GM12878 (cell line): ENCODE measurements around the gene TNNC2. TPM values are rescaled to one million over a fixed set of nuclear protein-coding genes. Genes with fewer than 3 reads are reported as not detected.

Experiments
- ATAC-seq: fragments of 200-7000 bp; cut with Tn5 transposase; 3 replicates; pipeline ENCODE4 v1.9.1; 2020; ENCODE audit warnings: mild to moderate bottlenecking, moderate library complexity
- BruUV-seq: library from RNA; stranded (reverse); fragments of 400-500 nt; replicated peaks from 2 replicates; lab custom pipeline; 2021; lab: Mats Ljungman, UMichigan
- CTCF ChIA-PET: fragments of 300-600 bp; sonication (Branson Sonifier 250); formaldehyde crosslinking; extraction: SDS; loops from one replicate; lab custom pipeline; 2021; ENCODE audit warnings: inconsistent platforms; lab: Yijun Ruan, JAX
- POLR2A ChIA-PET: fragments of 350-600 bp; formaldehyde crosslinking; extraction: SDS; loops from one replicate; lab custom pipeline; 2021; ENCODE audit warnings: inconsistent platforms; lab: Charles Lee
- RAD21 ChIA-PET: fragments of 300-600 bp; sonication (Branson Sonifier 250); formaldehyde crosslinking; loops from one replicate; lab custom pipeline; 2023; ENCODE audit warnings: antibody characterized with exemption; ENCODE audit not compliant: unreplicated experiment; lab: Charles Lee
- SMC1A ChIA-PET: fragments of 300-600 bp; sonication (Branson Sonifier 250); formaldehyde crosslinking; loops from one replicate; lab custom pipeline; 2023; ENCODE audit not compliant: unreplicated experiment, uncharacterized antibody; lab: Charles Lee
- DNase-seq: peaks from one replicate; pipeline ENCODE4 v3.0.0-alpha.2; 2011; ENCODE audit warnings: low read depth, low spot score
- FAIRE-seq: peaks from 3 replicates; lab custom pipeline; 2011; peaks lifted over from hg19 to GRCh38; lab: Jason Lieb, UNC
- H2AFZ ChIP-seq: 2 replicates; pipeline ENCODE4 v1.6.0; 2011; ENCODE audit warnings: low read depth, low read length, control low read depth; ENCODE audit not compliant: control insufficient read depth
- H3K27ac ChIP-seq: 2 replicates; pipeline ENCODE4 v1.5.1; 2011; ENCODE audit warnings: control low read depth; ENCODE audit not compliant: control insufficient read depth, insufficient read depth
- H3K27me3 ChIP-seq, 2 experiments: replicated peaks in 1 of 2; 2 replicates each; pipeline versions ENCODE4 v1.6.0 to v1.6.1; 2011; ENCODE audit warnings: low read length in 1 of 2; ENCODE audit not compliant: control insufficient read depth in 2 of 2, insufficient read depth in 2 of 2
- H3K36me3 ChIP-seq, 2 experiments: 2 replicates each; pipeline ENCODE4 v1.5.1; 2011; ENCODE audit warnings: low read length in 1 of 2; ENCODE audit not compliant: control insufficient read depth in 2 of 2, insufficient read depth in 2 of 2
- H3K4me1 ChIP-seq: 2 replicates; pipeline ENCODE4 v1.6.1; 2011; ENCODE audit warnings: mild to moderate bottlenecking, low read length, moderate library complexity, mixed read lengths; ENCODE audit not compliant: control insufficient read depth, insufficient read depth
- H3K4me2 ChIP-seq: 2 replicates; pipeline ENCODE4 v1.6.0; 2011; ENCODE audit warnings: control low read depth; ENCODE audit not compliant: control insufficient read depth, insufficient read depth
- H3K4me3 ChIP-seq: fragments of 200-600 bp; sonication (generic); 2 replicates; pipeline ENCODE4 v1.5.1; 2016
- H3K79me2 ChIP-seq: 2 replicates; pipeline ENCODE4 v1.6.0; 2011; ENCODE audit warnings: low read length; ENCODE audit not compliant: control insufficient read depth, insufficient read depth
- H3K9ac ChIP-seq: 2 replicates; pipeline ENCODE4 v1.8.0; 2011; ENCODE audit warnings: low read length, control low read depth, mixed read lengths; ENCODE audit not compliant: control insufficient read depth, insufficient read depth
- H3K9me3 ChIP-seq: replicated peaks from 3 replicates; pipeline ENCODE4 v1.5.1; 2011; ENCODE audit warnings: mild to moderate bottlenecking, low read length; ENCODE audit not compliant: control insufficient read depth, insufficient read depth
- H4K20me1 ChIP-seq: 2 replicates; pipeline ENCODE4 v1.6.0; 2011; ENCODE audit not compliant: control insufficient read depth, insufficient read depth
- CREB1 ChIP-seq: IDR thresholded peaks from 2 replicates; pipeline ENCODE4 v1.6.1; 2012; ENCODE audit warnings: low read depth, mild to moderate bottlenecking, inconsistent platforms
- EGR1 ChIP-seq, 2 experiments: IDR thresholded peaks; 1 replicate in 1 of 2; 2 replicates in 1 of 2; pipeline ENCODE4 v1.6.1; 2011 to 2012; ENCODE audit warnings: low read depth in 2 of 2, low read length in 2 of 2, borderline replicate concordance in 1 of 2, mild to moderate bottlenecking in 1 of 2, moderate library complexity in 1 of 2
- FOS ChIP-seq: IDR thresholded peaks from 3 replicates; pipeline ENCODE4 v1.6.1; 2011; ENCODE audit warnings: borderline replicate concordance; ENCODE audit not compliant: insufficient read length; ENCODE audit errors: extremely low read depth
- HDAC6 ChIP-seq: fragments of 200-600 bp; sonication (generic); IDR thresholded peaks from one replicate; pipeline ENCODE4 v1.8.0; 2017; ENCODE audit warnings: antibody characterized with exemption; ENCODE audit not compliant: unreplicated experiment
- JUNB ChIP-seq: IDR thresholded peaks from 2 replicates; pipeline ENCODE4 v1.6.1; 2016; ENCODE audit warnings: antibody characterized with exemption, mild to moderate bottlenecking
- MEF2B ChIP-seq: fragments of 450-650 bp; IDR thresholded peaks from 2 replicates; pipeline ENCODE4 v1.6.1; 2018; ENCODE audit warnings: mild to moderate bottlenecking, moderate library complexity; ENCODE audit not compliant: partially characterized antibody, poor library complexity, severe bottlenecking
- PAX8 ChIP-seq: fragments of 450-650 bp; IDR thresholded peaks from 2 replicates; pipeline ENCODE4 v1.6.1; 2017; ENCODE audit warnings: mild to moderate bottlenecking, moderate library complexity
- TARDBP ChIP-seq: IDR thresholded peaks from 2 replicates; pipeline ENCODE4 v1.6.1; 2016; ENCODE audit warnings: borderline replicate concordance
- TCF3 ChIP-seq: IDR thresholded peaks from 2 replicates; pipeline ENCODE4 v1.6.1; 2012; ENCODE audit warnings: low read depth, mild to moderate bottlenecking, low read length, borderline replicate concordance; ENCODE audit not compliant: insufficient read depth
- ZNF217 ChIP-seq: fragments of 450-650 bp; IDR thresholded peaks from 2 replicates; pipeline ENCODE4 v1.6.1; 2017; ENCODE audit warnings: antibody characterized with exemption, mild to moderate bottlenecking
- ZNF384 ChIP-seq: IDR thresholded peaks from 2 replicates; pipeline ENCODE4 v1.6.1; 2012; ENCODE audit warnings: low read depth, mild to moderate bottlenecking, low read length, improper control_type of control experiment, borderline replicate concordance
- WGBS: methylation state at CpG from one replicate; pipeline ENCODE4 v1.1.6; 2016; ENCODE audit warnings: low lambda C conversion rate; ENCODE audit not compliant: insufficient replicate concordance, insufficient coverage; ENCODE audit errors: missing lambda C conversion rate; 5-methylcytosine and 5-hydroxymethylcytosine counted together
- in situ Hi-C: fragments of 300-500 bp; cut with MboI; formaldehyde crosslinking; loops from 9 replicates; pipeline ENCODE4 v1.14.3; 2018; ENCODE audit warnings: mixed read lengths
- intact Hi-C: fragments of 100-400 bp; cut with micrococcal nuclease; formaldehyde crosslinking; loops from one replicate; pipeline ENCODE4 v1.14.2; 2022; ENCODE audit not compliant: unreplicated experiment
- polyA plus RNA-seq, 11 experiments: library from polyadenylated mRNA; depleted of rRNA in 4 of 11; unstranded in 6 of 11; stranded (reverse) in 5 of 11; fragments of >200 nt; fragmentation: Nextera tagmentation in 4 of 11; fragmentation: Illumina TruSeq in 1 of 11; extraction: Ambion mirVana in 4 of 11; extraction: Trizol in 1 of 11; gene quantifications; 1 replicate in 1 of 11; 2 replicates in 10 of 11; pipeline versions ENCODE4 v1.2.1 to v1.2.3, GENCODE V29; 2011 to 2016; ENCODE audit warnings: inconsistent platforms in 2 of 11, missing spikeins in 2 of 11, low read depth in 1 of 11
- total RNA-seq, 4 experiments: library from RNA; depleted of rRNA in 3 of 4; stranded (reverse); fragments of >200 nt in 3 of 4; fragmentation: Illumina TruSeq in 1 of 4; extraction: Trizol in 1 of 4; gene quantifications; 2 replicates each; pipeline versions ENCODE4 v1.2.1 to v1.2.3, GENCODE V29; 2013 to 2021
- TF ChIP-seq, protein P1 (sequence below): fragments of 450-650 bp; IDR thresholded peaks from 2 replicates; pipeline ENCODE4 v1.6.1; 2017; ENCODE audit warnings: low read depth, mild to moderate bottlenecking, moderate library complexity

TNNC2 gene
- total and polyA plus RNA-seq, 10 of the 15 experiments (the other 5 are each of a cell fraction or from before 2014, with no cell fraction given) = 0.37 TPM; not detected in 9

- no peak for TF ChIP-seq ZNF217
- TF ChIP-seq FOS = no peak
- TF ChIP-seq CREB1 = no peak
- TF ChIP-seq HDAC6 = no peak
- TF ChIP-seq MEF2B = no peak
- TF ChIP-seq, protein P1, sequence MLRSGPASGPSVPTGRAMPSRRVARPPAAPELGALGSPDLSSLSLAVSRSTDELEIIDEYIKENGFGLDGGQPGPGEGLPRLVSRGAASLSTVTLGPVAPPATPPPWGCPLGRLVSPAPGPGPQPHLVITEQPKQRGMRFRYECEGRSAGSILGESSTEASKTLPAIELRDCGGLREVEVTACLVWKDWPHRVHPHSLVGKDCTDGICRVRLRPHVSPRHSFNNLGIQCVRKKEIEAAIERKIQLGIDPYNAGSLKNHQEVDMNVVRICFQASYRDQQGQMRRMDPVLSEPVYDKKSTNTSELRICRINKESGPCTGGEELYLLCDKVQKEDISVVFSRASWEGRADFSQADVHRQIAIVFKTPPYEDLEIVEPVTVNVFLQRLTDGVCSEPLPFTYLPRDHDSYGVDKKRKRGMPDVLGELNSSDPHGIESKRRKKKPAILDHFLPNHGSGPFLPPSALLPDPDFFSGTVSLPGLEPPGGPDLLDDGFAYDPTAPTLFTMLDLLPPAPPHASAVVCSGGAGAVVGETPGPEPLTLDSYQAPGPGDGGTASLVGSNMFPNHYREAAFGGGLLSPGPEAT = no peak
- no peak for TF ChIP-seq JUNB
- no peak for TF ChIP-seq TCF3
- no peak for TF ChIP-seq TARDBP
- no peak for TF ChIP-seq EGR1 (IDR thresholded peaks at IDR 0.05; ENCODE audit: borderline replicate concordance in 1 of 2, low read depth in 2 of 2, low read length in 2 of 2)
- no peak for TF ChIP-seq PAX8
- TF ChIP-seq ZNF384 = no peak
- ChIA-PET SMC1A (no interaction called here), RAD21 (no interaction called here), POLR2A (no interaction called here), CTCF (interaction anchor here (1.4 kb wide), 1 partner anchor 30 kb away, joined by 3 read pairs; no protein-coding TSS in a partner anchor)
- Histone ChIP-seq H3K27ac (no peak overlapping the region), H2AFZ (no peak overlapping the region), H3K36me3 (no peaks in the 10 kb centered on the region), H3K4me3 (no peak overlapping the region), H3K4me1 (peaks cover 5% of the 10 kb centered on the region; the same call in 1 of the 2 replicates), H3K27me3 (no peaks in the 10 kb centered on the region; a peak in 1 of 4 replicates), H3K79me2 (no peaks in the 10 kb centered on the region), H4K20me1 (no peaks in the 10 kb centered on the region), H3K4me2 (no peak overlapping the region), H3K9ac (no peak overlapping the region), H3K9me3 (no peaks in the 10 kb centered on the region)
- 0% methylated on average over 2 of the region's 2 CpGs for WGBS
- no peak for ATAC-seq
- intact Hi-C loops (no loop called here), in situ Hi-C loops (no loop called here)
- BruUV-seq = no TSS peak
- FAIRE-seq = no peak
- DNase-seq = no peak
These were observed 1.5 kb upstream of the TNNC2 start for GRCh38 chr20:45828589-45828988.
